ENCODE results near the gene DGKG.

DGKG gene

DNA sequence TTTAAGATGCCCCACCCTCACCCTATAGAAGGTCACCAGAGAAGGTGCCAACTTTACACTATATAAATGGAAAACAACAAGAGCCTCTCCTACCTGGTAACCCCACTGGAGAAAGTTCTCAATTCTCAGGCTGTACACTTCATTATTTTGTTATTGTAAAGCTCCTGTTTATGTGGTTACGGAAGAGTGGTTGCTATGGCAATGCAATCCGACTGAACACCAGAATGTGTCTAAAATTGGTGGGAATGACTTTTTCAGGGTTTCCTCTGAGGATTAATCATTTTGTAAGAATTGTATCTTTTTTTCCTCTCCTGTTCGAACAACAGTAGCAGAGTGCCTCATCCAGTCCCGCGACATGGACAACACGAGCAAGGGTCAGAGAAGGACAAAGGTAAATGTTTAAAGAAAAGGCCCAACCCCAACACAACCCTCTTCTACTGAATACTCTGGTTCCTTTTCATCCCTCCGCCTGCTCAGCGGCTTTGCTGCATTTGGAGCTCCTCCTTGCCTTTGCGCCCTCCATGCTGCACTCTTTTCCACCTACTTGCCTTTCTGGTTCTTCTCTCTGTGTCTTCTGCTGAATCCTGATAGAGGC, 45.3 kb downstream of the DGKG start:
- no peak for DNase-seq

DNA sequence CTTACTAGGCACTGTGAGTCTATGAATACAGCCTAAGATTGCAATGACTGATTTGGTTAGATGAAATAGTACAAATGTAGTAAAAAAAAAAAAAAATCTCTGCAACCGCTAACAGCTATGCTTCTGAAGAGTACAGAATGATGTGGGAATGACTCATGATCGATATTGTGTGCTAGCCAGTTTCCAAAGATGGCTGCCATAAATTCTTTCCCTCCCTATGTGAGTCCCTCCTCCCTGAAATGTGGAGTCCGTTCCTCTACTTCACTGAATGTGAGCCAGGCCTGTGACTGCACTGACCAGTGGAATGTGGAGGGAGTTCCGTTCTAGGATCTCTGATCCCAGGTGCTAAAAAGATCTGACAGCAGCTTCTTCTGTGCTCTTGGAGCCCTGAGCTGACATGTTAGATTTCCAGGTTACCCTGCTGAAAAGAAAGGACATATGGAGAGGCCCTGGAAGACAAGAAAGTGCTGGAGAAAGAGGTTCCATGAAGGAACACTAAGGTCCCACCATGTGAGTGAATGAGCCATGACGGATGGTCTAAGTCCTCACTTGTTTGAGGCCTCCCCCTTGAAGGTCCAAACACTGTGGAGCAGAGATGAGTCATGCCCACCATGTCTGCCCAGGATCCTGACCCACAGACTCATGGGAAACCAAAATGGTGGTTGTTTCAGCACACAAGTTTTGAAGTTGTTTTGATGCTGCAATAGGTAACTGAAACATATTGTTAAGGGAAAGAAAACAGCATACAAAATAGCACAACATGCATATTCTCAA, 46.3 kb downstream of the DGKG start:
- DNase-seq: no peak

DNA sequence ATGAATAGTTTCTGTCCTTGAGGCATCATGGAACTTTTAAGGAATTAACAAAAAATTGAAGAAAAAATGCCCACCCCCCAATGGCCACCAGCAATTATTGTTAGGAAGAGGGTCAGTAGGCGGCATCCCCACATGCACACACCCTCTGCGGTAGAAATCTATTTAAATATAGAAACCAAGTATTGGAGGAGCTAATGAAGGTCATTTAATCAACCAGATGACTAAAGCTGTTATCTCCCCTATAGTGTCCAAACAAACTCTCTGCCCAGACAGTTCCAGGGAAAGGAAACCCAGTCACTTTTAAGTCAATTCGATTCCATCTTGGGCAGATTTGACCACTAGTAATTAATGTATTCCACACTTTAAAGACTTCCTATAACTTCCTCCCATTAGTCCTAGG, 47.1 kb downstream of the DGKG start:
- DNase-seq: no peak

DNA sequence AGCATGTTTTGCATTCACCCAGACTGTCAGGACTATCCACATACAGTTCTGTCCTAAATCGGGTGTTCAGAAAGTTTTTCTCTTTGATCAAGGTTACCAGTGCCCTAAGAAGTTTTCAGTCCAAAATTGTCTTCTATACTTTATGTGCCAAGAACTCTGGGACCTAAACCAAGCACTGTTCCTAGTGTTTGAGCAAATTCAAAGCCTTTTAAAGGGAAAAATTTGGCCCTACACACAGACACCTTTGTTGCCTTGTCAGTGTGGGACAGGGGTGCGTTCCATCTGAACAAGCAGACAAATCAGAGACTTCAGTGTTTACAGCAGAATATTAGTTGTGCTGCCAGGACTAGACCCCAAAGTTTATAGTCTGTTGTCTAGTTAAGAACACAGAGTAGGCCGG, 50.6 kb downstream of the DGKG start:
- DNase-seq: no peak

DNA sequence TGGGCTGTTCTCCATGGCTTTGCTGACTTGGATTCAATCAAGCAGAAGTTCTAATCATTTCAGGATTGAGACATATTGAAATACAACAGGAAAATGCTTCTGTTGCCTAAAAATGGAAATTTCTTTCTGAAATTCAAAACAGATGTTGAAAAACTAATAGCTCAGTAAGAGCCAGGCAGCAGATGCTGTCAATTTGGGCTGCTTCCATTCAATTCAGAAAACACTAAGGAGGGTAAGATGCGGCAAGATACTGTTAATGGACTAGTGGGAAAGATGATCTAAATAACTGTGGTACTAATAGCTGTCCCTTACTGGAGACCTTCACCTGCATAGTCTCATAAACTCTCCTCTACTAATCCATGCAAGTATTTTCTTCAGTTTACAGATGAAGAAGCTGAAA, 53.5 kb downstream of the DGKG start:
- DNase-seq: no peak

DNA sequence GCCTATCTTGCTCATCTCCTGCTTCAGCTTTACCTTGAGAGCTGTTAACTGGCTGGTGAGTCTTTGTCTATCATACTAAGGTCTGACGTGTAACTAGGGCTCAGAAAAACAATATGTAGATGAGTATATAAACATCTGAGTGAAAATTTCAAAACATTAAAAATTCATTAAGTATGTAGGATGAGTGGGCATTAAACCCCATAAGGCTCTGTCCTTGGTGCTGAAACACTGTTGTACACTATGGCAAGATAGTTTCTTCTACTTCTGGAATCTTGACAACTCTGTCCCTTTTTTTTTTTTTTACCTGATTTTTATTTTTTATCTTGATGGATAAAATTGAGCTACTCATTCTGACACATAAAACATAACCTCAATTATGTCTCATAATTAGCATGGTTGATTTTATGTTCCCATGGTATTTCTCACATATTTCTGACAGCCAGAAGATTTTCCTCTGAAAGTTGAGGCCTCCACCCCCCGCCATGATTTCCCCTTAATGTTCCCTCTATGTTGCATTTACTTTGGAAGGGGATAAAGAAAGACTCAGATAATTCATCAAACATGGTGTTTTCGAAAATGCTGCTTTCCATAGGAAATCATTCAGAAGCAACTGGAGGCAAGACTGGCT, 54.3 kb downstream of the DGKG start:
- DNase-seq: no peak

DNA sequence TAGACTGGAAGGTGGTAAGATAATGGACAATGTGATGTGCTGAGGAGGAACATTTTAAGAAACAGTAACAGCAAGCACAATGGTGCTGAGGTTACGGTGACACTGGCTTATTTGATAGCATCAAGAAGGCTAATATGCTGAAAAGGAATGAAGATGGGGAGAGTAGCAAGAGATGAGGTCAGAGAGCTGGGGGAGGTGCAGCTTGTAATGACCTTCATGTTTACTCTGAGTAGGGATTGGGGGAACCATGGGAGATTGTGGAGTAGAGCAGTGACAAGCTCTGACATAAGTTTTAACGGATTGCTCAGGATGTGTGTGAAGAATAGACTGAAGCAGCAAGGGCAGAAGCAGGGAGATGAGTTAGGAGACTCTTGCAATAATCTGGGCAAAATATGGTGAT, 56.7 kb downstream of the DGKG start:
- no peak for DNase-seq

DNA sequence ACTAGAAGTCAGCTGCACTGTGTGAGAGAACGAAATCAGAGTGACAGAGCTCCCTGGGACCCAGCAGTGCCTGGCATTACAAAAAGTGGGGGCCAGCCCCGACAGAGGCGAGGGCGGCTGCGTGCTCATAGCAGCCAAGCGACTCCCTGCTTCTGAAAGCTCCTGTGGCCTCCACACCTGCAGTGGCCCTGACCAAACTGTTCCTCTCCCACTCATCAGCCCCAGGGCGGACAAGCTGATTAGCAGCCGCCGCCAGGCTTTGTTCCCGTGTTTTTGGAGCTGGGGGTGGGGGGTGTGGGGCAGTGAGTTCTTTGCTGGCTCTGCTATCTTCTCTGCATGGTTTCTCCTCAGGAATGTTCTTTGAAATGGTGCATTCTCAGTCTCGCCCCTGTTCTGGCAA, 58.1 kb downstream of the DGKG start:
- no peak for DNase-seq

DNA sequence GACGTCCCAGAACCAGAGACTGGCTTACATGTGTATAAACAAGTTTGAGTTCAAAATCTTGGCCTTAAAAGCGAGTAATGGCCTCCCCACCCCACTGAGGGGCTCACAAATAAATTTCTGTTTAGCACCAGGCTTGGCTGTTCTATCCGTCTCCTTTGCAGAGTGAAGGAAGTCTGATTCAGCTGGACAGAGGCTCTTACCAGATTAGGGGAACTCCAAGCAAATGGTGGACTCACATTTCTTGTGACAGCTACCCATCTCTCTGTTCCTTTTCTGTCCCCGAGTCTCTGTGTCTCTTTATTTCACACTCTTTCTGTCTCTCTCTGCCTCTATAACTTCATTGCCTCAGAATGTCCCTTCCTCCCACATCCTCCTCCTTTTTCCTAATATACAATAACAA, 62.7 kb downstream of the DGKG start:
- DNase-seq: no peak

DNA sequence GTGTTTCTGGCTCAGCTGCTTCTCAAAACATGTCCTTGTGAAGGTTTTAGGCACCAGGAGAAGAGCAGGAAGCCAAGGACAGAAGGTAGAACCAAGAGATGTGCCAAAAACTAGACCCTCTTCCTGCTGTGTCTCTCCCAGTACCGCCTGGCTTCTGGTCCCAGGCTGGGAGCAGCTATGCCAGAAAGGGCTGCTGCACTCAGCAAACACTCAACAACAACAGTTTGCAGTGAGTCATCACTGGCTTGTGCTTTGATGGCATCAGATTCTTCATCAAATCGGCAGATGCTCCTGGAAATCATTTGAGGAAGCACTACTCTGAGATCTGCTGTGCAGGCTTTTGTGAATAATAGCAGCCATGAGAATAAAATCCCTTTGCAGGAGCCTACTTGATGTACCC, 63.2 kb downstream of the DGKG start:
- DNase-seq: no peak

DNA sequence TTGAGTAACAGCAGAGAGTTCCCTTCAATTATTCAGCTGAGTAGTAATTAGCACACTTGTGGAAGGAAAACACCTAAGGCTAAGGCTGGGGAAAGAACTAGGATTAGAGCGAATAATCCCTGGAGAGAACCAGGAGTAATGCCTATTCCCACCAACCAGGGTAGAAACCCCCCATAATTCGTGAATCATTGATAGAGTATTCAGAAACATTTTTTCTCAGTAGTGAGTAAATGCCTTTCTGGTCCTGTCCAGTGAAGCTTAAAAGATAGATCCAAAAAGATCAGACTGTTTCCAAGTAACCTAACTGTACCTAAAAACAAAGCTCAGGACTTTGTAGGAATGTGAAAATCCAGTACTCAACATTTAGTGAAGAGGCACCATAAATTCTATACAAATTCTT, 71.2 kb downstream of the DGKG start:
- no peak for DNase-seq

DNA sequence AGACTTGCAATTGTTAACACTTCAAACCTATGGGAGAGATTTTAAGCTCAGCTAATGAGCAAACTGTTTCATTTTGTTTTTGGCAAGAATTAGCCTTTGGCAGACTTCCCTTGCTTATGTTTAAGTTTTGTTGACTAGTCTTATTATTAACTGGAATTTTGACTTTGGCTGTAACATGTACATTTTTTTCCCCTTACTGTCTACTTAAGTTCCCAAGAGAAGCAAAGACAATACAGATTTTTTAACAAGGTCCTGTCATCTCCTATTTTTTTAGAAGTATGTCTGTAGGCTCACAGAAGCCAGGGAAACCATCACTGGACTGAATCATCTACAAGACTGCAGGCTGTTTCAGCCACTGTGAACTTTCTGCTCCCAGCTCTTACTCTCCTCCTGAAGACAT, 74.3 kb downstream of the DGKG start:
- no peak for DNase-seq

DNA sequence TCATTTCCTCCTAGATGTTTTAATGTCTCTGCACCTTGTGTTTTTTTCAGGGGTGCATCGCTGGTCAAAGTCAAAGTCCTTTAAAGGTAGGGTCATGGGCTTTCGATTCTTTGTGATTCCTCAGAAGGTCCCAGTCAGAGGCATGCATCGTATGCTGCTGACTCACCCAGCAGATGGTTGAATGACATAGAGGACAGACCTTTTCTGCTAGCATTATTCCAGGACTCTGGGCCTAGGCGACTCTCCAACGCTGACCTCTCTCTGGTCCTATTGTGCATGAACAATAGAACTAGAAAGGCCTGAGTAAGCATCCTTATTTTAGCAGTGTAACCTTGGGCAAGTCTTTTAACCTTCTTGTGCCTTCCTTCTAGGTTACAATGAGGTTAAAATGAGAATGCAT, 75.9 kb downstream of the DGKG start:
- DNase-seq: no peak

DNA sequence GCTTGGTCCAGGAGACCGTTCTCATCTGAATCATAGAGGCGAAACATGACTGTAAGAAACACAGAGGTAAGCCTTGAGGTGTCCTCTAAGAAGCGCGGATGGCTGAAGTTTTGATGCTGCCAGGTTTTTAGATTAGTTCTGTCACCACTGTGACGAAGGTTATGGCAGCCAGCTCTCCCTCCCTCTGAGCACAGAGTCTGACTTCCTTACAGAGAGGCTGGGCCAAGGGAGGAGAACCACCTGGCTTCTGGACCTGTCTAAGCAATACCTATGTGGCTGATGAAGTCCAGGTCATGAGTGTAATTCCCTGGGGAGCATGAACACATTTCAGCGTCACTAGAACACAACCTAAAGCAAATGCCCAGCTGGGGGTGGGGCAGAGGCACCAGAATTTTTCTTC, 77.4 kb downstream of the DGKG start:
- no peak for DNase-seq

DNA sequence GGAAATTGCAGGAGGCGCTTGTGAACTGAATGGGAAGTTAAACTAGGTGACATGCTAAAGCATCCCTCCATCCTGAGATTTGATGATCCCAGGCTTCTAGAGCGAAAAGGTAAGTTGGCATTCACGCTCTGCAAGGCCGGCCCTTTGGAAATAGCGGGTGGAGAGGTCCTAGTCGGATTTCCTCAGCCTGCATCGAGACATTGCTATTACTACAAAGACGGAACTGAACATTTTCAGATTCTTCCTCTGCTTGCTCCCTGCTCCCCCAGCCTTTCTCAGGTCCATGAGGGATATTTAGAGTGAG, 77.7 kb downstream of the DGKG start:
- DNase-seq: no peak

DNA sequence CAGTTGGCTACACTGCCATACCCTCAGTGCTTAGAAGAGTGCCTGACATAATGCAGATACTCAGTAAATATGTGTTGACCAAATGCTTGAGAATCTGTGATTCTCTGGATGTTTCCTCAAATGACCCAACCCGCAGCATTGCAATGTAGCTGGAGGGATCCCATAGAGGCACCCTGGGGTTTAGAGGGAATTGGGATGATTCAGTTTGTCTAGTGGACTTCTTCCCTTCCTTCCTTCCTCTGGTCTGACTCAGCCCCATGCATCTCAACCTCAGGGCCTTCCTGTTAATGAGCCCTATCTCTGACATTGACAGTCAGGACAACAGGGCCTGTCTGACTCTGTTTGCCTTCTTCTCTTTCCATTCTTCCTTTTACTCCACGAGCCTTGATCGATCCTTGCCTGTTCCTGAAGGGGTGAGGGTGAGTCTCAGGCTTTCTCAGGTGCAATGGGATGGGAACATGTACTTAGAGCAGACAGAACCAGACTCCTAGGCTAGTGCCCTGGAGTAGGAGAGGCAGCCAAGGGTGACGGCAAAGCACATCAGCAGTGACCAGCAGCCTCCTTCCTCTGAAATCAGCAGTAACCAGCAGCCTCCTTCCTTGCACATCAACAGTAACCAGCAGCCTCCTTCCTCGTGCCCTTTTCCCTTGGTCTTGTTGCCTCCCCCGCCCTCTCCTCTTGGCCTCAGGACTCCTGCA, 78.2 kb downstream of the DGKG start:
- no peak for DNase-seq

DNA sequence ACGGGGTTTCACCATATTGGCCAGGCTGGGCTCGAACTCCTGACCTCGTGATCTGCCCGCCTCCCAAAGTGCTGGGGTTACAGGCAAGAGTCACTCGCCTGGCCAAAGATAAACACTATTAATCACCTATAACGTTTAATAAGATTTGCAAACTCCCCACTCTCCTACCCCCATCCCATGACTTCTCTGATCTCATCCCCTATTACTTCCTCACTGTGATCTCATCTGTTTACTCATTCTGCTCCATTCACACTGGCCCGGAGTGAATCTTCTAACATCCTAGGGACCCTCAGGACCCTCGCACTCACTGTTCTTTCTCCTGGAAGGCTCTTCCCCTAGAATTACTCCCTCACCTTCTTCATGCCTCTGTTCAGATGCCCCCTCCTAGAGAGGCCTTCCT, 78.9 kb downstream of the DGKG start:
- no peak for DNase-seq

DNA sequence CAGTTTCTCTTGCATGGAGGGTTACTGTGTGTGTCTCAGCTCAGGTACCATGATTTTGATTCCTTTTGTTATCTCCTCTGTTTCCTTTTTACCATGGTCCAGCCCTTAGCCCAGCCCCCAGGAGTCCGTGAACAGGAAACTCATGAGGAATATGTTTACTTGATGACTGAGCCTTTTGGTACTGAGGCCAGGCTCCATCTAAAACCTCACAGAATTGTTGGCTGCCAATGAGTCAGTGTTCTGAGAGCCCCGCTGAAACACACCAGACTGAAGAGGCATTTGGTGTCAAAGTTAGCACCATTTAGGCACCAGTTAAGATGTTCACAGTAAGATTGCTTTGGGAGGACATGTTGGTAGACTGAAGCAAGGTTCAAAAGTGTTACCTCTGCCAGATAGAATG, 80.9 kb downstream of the DGKG start:
- DNase-seq: no peak

DNA sequence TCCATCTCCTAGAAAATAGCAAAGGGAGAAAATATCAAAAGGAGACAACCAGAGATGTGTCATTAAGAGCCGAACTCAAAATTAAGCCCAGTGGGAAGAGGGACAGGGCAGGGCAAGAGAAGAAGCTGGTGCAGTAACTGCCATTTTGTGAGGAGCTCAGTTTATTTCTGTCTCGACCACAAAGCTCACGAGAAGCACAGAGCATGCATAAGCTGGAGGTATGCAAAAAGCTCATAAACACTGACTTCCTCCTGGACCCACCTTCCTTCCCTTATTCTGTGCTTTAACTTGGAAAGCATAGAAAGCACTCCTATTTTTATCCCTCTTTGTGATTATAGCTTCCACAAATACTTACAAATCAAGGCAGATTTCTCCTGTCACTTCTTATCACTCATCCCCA, 81.3 kb downstream of the DGKG start:
- DNase-seq: no peak

DNA sequence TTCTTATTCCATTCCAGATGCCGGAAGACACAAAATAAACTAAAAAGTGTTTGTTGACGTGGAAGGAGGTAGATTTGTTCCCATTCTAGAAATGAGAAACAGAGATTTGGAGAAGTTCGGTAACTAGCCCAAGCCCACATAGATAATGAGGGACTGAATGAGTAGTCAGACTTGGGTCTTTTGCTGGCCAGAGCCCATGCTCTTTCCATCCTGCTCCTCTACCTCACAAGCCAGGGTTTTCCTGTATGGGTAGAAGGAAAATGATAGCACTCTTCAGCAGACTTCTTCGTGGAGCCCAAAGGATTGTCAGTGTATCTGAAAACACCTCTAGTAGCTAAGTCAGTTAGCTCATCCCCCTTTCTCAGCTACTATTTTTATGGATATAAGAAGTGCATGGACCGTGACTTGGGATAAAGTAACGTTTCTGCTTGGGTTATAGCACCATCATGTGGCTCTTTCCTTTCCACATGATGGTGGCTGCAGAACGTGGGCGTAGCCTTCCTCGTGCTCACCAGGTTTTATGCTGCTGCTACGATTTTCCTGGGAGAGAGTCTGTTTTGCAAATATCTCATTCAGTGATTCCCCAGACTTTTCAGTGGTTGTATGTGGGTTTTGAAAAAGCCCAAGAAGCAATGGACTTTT, 84.6 kb downstream of the DGKG start:
- DNase-seq: no peak

DNA sequence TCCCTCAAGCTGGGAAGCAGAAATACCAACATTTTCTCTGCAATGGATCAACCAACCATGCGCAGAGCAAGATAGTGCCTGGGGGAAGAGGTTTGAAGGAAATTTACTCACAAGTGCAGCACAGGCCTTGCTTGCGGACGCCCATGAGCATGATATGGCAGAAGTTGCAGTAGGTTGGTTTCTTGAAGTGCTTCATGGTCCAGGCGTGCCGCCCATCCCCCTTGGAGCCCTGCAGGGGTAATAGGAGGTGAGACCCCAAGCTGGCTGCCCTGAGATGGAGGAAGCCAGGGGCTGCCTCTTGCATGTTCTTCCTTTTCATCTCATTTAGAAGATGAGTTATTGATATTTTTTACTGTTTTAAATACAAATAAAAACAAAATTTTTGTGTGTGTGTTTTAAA, 86.6 kb downstream of the DGKG start:
- DNase-seq: no peak

DNA sequence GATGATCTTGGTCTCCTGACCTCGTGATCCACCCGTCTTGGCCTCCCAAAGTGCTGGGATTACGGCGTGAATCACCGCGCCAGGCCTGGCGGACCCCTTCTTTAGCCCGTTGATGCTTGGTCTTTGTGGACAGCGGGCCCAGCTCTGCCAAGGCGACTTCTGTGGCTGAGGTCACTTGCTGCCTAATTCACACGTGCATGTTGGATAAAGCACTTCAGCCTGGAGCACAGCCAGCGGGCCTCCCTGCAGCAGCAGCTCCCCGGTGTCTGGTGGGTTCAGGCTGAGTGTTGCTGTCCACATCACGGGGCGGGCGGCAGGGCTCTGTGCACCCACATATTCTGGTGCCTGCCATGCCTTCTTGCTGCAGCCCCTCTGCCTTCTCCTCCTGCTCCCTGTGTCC, 88.4 kb downstream of the DGKG start:
- no peak for DNase-seq

DNA sequence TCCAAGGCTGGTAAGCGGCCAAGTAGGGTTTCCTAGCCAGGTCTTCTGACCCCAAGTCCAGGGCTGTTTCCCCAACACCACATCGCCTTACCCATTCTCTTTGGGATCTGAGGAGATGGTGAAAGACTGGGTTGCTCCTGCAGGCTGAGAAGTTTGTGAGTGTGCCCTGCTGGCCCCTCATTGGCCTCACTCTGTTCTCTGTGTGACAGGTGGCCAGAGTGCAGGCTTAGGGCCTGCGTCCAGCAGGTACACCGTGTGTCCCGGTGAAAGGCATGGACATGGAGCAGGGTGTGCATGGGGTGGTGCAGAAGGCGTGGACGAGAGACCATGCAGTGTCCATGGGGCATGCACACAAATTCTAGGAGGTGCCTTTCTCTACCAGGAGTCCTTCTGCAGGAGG, 91.3 kb downstream of the DGKG start:
- DNase-seq: no peak

All from CD4-positive, alpha-beta T cell treated with Interleukin-12 subunit alpha and Interleukin-12 subunit beta, for 1 hour (primary cell).